Stomach (tissue), 9 donors: ENCODE data around the gene SERTAD2. TPM values are rescaled to one million over a fixed set of nuclear protein-coding genes. Genes with fewer than 3 reads are reported as not detected.

Source experiments
- DNase-seq, 2 donors: peaks; one replicate each; pipeline versions ENCODE4 v3.0.0 to v3.0.0-alpha.2; 2013 to 2019
- H3K27ac ChIP-seq, 5 donors: fragments of 200-600 bp in 4 of 5; sonication (generic) in 4 of 5; one replicate each; pipeline ENCODE4 v1.5.1; 2013 to 2019; ENCODE audit warnings: mild to moderate bottlenecking in 1 of 5, moderate library complexity in 1 of 5
- H3K27me3 ChIP-seq, 3 donors: fragments of 200-600 bp; sonication (generic); one replicate each; pipeline ENCODE4 v1.5.1; 2017 to 2019; ENCODE audit warnings: mixed run types in 1 of 3
- H3K36me3 ChIP-seq, 4 donors: fragments of 200-600 bp; sonication (generic); 1 replicate in 3 of 4; 2 replicates in 1 of 4; pipeline ENCODE4 v1.5.1; 2016 to 2019
- H3K4me1 ChIP-seq, 4 donors: fragments of 200-600 bp; sonication (generic); one replicate each; pipeline ENCODE4 v1.5.1; 2016 to 2019
- H3K4me3 ChIP-seq, 4 donors: fragments of 200-600 bp; sonication (generic) in 3 of 4; one replicate each; pipeline ENCODE4 v1.5.1; 2016 to 2019; ENCODE audit warnings: mild to moderate bottlenecking in 1 of 4
- H3K9me3 ChIP-seq, 4 donors: fragments of 200-600 bp; sonication (generic); one replicate each; pipeline ENCODE4 v1.5.1; 2016 to 2019
- CTCF ChIP-seq, 7 experiments: fragments of 450-650 bp in 4 of 7; fragments of 200-600 bp in 3 of 7; sonication (generic) in 3 of 7; IDR thresholded peaks; one replicate each; pipeline ENCODE4 v1.5.1; 2016 to 2019; ENCODE audit warnings: antibody characterized with exemption in 7 of 7, control low read depth in 2 of 7, mild to moderate bottlenecking in 1 of 7
- EP300 ChIP-seq: sonication (generic); formaldehyde crosslinking; IDR thresholded peaks from one replicate; pipeline ENCODE4 v1.6.1; 2017; ENCODE audit warnings: antibody characterized with exemption
- POLR2A ChIP-seq, 4 donors: fragments of 450-650 bp; IDR thresholded peaks; one replicate each; pipeline ENCODE4 v1.6.1; 2016; ENCODE audit warnings: antibody characterized with exemption in 4 of 4, control low read depth in 2 of 4, mild to moderate bottlenecking in 1 of 4, moderate library complexity in 1 of 4
- POLR2AphosphoS5 ChIP-seq, 3 donors: sonication (generic); formaldehyde crosslinking; IDR thresholded peaks; one replicate each; pipeline ENCODE4 v1.6.1; 2016; ENCODE audit warnings: antibody characterized with exemption in 3 of 3
- WGBS, 5 donors: extraction: QIAGEN DNeasy Blood & Tissue Kit in 3 of 5; methylation state at CpG; one replicate each; pipeline versions ENCODE4 v1.1.5 to v1.1.7; 2013 to 2018; 5-methylcytosine and 5-hydroxymethylcytosine counted together
- intact Hi-C: fragments of 100-400 bp; cut with DNase I; formaldehyde crosslinking; loops from one replicate; pipeline ENCODE4 v1.15.1; 2023; ENCODE audit warnings: low total_unique reads
- polyA plus RNA-seq, 3 donors: library from polyadenylated mRNA; stranded (reverse); fragments of 200-250 nt; gene quantifications; one replicate each; pipeline ENCODE4 v1.2.3, GENCODE V29; 2013
- total RNA-seq, 5 donors: library from RNA; depleted of rRNA; stranded (reverse); fragments of >200 nt; gene quantifications; one replicate each; pipeline versions ENCODE4 v1.1.0 to v1.2.3, GENCODE V29; 2014 to 2016
- donor health status: healthy with polysubstance abuse.
- donor health status: Bipolar disorder and iron deficiency.
- donor health status: healthy.

The SERTAD2 gene
- total and polyA plus RNA-seq, 8 donors, result 2.0 to 11.9 (median 6.4) TPM

- WGBS, 5 donors, result 97 to 98% (median 97%) methylated on average over 6 of the region's 6 CpGs
- no peak for DNase-seq
- H3K4me3 ChIP-seq, result no peak overlapping the region
- H3K9me3 ChIP-seq, result no peaks in the 10 kb centered on the region
- peaks cover 10 to 43% (median 35%) of the 10 kb centered on the region in 4 donors for H3K4me1 ChIP-seq
- H3K27me3 ChIP-seq, result no peaks in the 10 kb centered on the region
- intact Hi-C loops, result no loop called here
- H3K27ac ChIP-seq, result no peak overlapping the region
- no peaks in the 10 kb centered on the region for H3K36me3 ChIP-seq
- no peak for TF ChIP-seq POLR2A (IDR thresholded peaks at IDR 0.05)
- TF ChIP-seq EP300, result no peak
- TF ChIP-seq POLR2AphosphoS5 (IDR thresholded peaks at IDR 0.05), result no peak
- TF ChIP-seq CTCF (IDR thresholded peaks at IDR 0.05), result no peak
Observed at GRCh38 chr2:64610316-64610855, 43.3 kb downstream of the SERTAD2 start.

GRCh38 chr2:64609942-64610281 lies 43.8 kb downstream of the SERTAD2 start:
- intact Hi-C loops, result loop anchor here (10.0 kb wide), 1 partner anchor 255 kb away; no protein-coding TSS in a partner anchor
- no peak for DNase-seq
- H3K27ac ChIP-seq, result peak overlapping the region; percentile 61 to 88 (median 78)

GRCh38 chr2:64609227-64609941 lies 44.3 kb downstream of the SERTAD2 start:
- H3K36me3 ChIP-seq, result no peaks in the 10 kb centered on the region
- H3K4me1 ChIP-seq, result peaks cover 10 to 50% (median 38%) of the 10 kb centered on the region in 4 donors
- H3K4me3 ChIP-seq, result peak overlapping the region; percentile 58 to 60 (median 58)
- no peaks in the 10 kb centered on the region for H3K9me3 ChIP-seq
- DNase-seq, result peak; percentile 70 to 89
- 5 to 50% (median 8%) methylated on average over 4 to 74 of the region's 74 CpGs for WGBS, 5 donors
- intact Hi-C loops, result loop anchor here (10.0 kb wide), 1 partner anchor 255 kb away; no protein-coding TSS in a partner anchor
- H3K27ac ChIP-seq, result peak overlapping the region; percentile 61 to 88 (median 78)
- H3K27me3 ChIP-seq, result no peaks in the 10 kb centered on the region
- TF ChIP-seq POLR2AphosphoS5 (IDR thresholded peaks at IDR 0.05) (no peak), CTCF (IDR thresholded peaks at IDR 0.05) (peak in 2 of 7 experiments; percentile 19 to 69)

More at GRCh38 chr2:64609942-64610281, 43.8 kb downstream of the SERTAD2 start:
- WGBS, 5 donors, result 77 to 95% (median 88%) methylated on average over 3 of the region's 3 CpGs
- Histone ChIP-seq H3K4me3 (peak overlapping the region; percentile 58 to 60 (median 58)), H3K9me3 (no peaks in the 10 kb centered on the region), H3K27me3 (no peaks in the 10 kb centered on the region), H3K4me1 (peaks cover 10 to 47% (median 37%) of the 10 kb centered on the region in 4 donors), H3K36me3 (no peaks in the 10 kb centered on the region)
- TF ChIP-seq EP300 (no peak), POLR2AphosphoS5 (IDR thresholded peaks at IDR 0.05) (no peak), CTCF (IDR thresholded peaks at IDR 0.05) (no peak), POLR2A (IDR thresholded peaks at IDR 0.05) (no peak)

- TF ChIP-seq CTCF (IDR thresholded peaks at IDR 0.05) (no peak), EP300 (no peak), POLR2AphosphoS5 (IDR thresholded peaks at IDR 0.05) (no peak), POLR2A (IDR thresholded peaks at IDR 0.05) (no peak)
- intact Hi-C loops, result loop anchor here (10.0 kb wide), 1 partner anchor 256 kb away; no protein-coding TSS in a partner anchor
- H3K36me3 ChIP-seq, result no peaks in the 10 kb centered on the region
- no peaks in the 10 kb centered on the region for H3K27me3 ChIP-seq
- H3K9me3 ChIP-seq, result no peaks in the 10 kb centered on the region
- no peak for DNase-seq
- H3K27ac ChIP-seq, result peak overlapping the region in 4 of 5 donors; percentile 60 to 88 (median 74)
- H3K4me3 ChIP-seq, result peak overlapping the region; percentile 58 to 60 (median 58)
- WGBS, 5 donors, result 9 to 22% (median 14%) methylated on average over 17 to 20 of the region's 20 CpGs
- peaks cover 10 to 50% (median 38%) of the 10 kb centered on the region in 4 donors for H3K4me1 ChIP-seq
Observed at GRCh38 chr2:64608867-64609226, 44.9 kb downstream of the SERTAD2 start.
